ENCODE data around the gene CRYZL1. TPM values are rescaled to one million over a fixed set of nuclear protein-coding genes. Genes with fewer than 3 reads are reported as not detected.

The CRYZL1 gene
- total and polyA plus RNA-seq, 7 donors: 17.3 to 90.8 (median 46.6) TPM

GRCh38 chr21:33588485-33589335 is 52.8 kb downstream of the CRYZL1 start, which contains the start of gene DONSON:
TSS of gene DONSON (minus strand) at chr21:33588684. CDS start at chr21:33588641, 43 bp downstream.
- DNase-seq: peak; percentile 91
- intact Hi-C loops (cut with DNase I): loop anchor here (2.0 kb wide), 1 partner anchor 46 kb away; the partner anchor contains the start of genes GART and SON
- H3K36me3 ChIP-seq: peaks cover 0 to 5% (median 0%) of the 10 kb centered on the region in 4 donors
- H3K4me3 ChIP-seq: peak within 1 kb of the TSS; percentile 48 to 91 (median 78)
- WGBS, 2 donors: 0% methylated on average over 78 of the region's 78 CpGs
- H3K27ac ChIP-seq: peak within 1 kb of the TSS; percentile 89 to 91 (median 90)
- no peaks in the 10 kb centered on the region for H3K27me3 ChIP-seq
- H3K4me1 ChIP-seq: peaks cover 0 to 21% (median 13%) of the 10 kb centered on the region in 4 donors
- no peaks in the 10 kb centered on the region for H3K9me3 ChIP-seq
- TF ChIP-seq CTCF (IDR thresholded peaks at IDR 0.05): no peak
- TF ChIP-seq POLR2AphosphoS5 (IDR thresholded peaks at IDR 0.05): peak; percentile 36 to 60 (median 60)
- no peak for TF ChIP-seq EP300 (IDR thresholded peaks at IDR 0.05)

DNA sequence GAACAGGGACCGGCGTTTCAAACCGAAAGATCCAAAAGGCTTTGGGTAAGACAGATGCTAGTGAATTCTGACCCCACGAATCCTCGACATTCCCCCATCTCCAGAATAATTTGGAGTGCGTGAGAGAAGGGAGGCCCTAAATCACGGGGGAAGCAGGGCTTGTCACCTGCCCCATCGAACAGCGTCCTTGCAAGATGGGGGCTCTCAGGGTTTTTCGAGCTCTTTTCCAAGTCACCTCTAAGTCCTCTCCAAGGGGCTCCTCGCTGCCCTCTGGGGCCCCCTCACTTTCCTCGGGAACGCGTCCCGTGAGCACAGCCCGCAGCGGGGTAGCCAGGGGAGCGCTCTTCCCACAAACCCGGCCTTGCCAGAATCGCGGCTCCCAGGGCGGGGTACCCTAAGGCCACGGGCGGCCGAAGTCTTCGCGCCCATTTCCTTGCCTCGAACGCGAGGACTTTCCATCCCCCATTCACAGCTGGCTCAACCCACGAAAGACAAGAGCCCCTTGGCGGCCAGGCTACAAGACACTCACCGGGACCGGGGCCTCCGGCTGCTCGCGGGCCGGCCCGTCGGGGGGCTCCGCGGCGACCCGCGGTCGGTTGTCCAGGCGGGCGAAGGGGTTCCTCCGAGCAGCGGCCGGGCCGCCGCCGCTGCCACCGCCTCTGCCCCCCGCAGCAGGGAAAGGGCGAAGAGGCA is 53.6 kb downstream of the CRYZL1 start:
- Histone ChIP-seq H3K4me1 (peaks cover 0 to 21% (median 13%) of the 10 kb centered on the region in 4 donors), H3K9me3 (no peaks in the 10 kb centered on the region), H3K27ac (peak overlapping the region; percentile 89 to 91 (median 90)), H3K27me3 (no peaks in the 10 kb centered on the region), H3K36me3 (peaks cover 0 to under 1% (median 0%) of the 10 kb centered on the region in 4 donors), H3K4me3 (peak overlapping the region; percentile 48 to 91 (median 78))
- intact Hi-C loops (cut with DNase I): loop anchor here (2.0 kb wide), 1 partner anchor 45 kb away; the partner anchor contains the start of genes GART and SON
- DNase-seq: peak; percentile 74
- 1% methylated on average over 57 of the region's 57 CpGs for WGBS, 2 donors
- TF ChIP-seq EP300 (IDR thresholded peaks at IDR 0.05) (no peak), CTCF (IDR thresholded peaks at IDR 0.05) (no peak), POLR2A (IDR thresholded peaks at IDR 0.05) (no peak), POLR2AphosphoS5 (IDR thresholded peaks at IDR 0.05) (no peak)

DNA sequence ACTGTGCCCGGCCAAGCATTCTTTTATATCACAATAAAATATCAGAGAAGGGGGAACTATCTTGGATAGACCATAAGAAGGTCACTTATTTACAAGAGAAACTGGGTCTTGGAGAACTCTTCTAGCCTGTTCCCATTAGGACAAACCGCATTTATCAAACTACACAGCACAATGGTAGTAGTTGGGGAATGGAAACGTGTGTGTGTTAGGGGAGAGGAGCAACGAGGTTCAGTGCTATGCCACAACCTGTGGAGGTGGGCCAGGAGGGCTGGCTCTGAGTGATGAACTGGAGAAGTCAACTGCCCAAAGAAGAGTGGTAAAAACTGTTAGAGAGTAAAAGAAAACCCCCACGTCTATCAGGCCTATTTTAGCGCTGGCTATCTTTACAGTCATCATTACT is 54.6 kb downstream of the CRYZL1 start:
- TF ChIP-seq EP300 (IDR thresholded peaks at IDR 0.05) (no peak), POLR2A (IDR thresholded peaks at IDR 0.05) (no peak), CTCF (IDR thresholded peaks at IDR 0.05) (no peak), POLR2AphosphoS5 (IDR thresholded peaks at IDR 0.05) (no peak)
- 81 to 83% methylated on average over 6 of the region's 6 CpGs for WGBS, 2 donors
- intact Hi-C loops (cut with DNase I): no loop called here

DNA sequence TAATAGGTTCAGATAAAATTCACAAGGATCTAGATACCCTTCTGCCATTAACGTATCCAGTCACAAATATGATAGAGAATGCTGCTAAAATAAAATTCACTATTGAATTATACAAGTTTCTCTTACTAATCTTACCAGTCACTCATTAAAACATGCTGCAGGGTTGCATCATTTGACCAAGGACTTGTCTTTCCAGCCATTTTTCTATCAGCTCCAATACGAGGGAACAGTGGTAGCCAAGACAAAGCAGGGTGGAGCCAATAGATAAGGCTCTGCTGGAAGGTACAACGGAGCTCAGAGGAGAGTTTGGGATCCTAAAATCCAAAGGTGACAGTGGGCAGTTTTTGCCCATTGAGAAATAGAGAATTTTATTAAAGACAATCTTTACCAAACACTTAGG is 57.1 kb downstream of the CRYZL1 start:
- no peak overlapping the region for H3K27ac ChIP-seq
- H3K36me3 ChIP-seq: no peaks in the 10 kb centered on the region
- intact Hi-C loops (cut with DNase I): no loop called here
- no peak overlapping the region for H3K4me3 ChIP-seq
- WGBS, 2 donors: 74 to 86% methylated on average over 3 of the region's 3 CpGs
- H3K27me3 ChIP-seq: no peaks in the 10 kb centered on the region
- peaks cover 0 to 21% (median 13%) of the 10 kb centered on the region in 4 donors for H3K4me1 ChIP-seq
- no peaks in the 10 kb centered on the region for H3K9me3 ChIP-seq
- DNase-seq: no peak
- TF ChIP-seq EP300 (IDR thresholded peaks at IDR 0.05) (no peak), POLR2AphosphoS5 (IDR thresholded peaks at IDR 0.05) (no peak), POLR2A (IDR thresholded peaks at IDR 0.05) (no peak), CTCF (IDR thresholded peaks at IDR 0.05) (no peak)

More for the DNA sequence above, 54.6 kb downstream of the CRYZL1 start:
- H3K36me3 ChIP-seq: no peaks in the 10 kb centered on the region
- DNase-seq: no peak
- no peak overlapping the region for H3K4me3 ChIP-seq
- no peak overlapping the region for H3K27ac ChIP-seq
- H3K4me1 ChIP-seq: peaks cover 0 to 21% (median 13%) of the 10 kb centered on the region in 4 donors
- no peaks in the 10 kb centered on the region for H3K9me3 ChIP-seq
- H3K27me3 ChIP-seq: no peaks in the 10 kb centered on the region
